Measurements from ENCODE around the gene H2AZ2.
"Not testable (repeated sequence)": the region's sequence is repeated elsewhere in the genome, so short reads cannot be mapped to it uniquely, and the experiment has no call there.

The H2AZ2 gene

DNA sequence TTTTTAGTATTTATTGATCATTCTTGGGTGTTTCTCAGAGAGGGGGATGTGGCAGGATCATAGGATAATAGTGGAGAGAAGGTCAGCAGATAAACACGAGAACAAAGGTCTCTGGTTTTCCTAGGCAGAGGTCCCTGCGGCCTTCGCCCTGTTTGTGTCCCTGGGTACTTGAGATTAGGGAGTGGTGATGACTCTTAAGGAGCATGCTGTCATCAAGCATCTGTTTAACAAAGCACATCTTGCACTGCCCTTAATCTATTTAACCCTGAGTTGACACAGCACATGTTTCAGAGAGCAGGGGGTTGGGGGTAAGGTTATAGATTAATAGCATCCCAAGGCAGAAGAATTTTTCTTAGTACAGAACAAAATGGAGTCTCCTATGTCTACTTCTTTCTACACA, 22.4 kb upstream of the H2AZ2 start:
- DNase-seq: not testable (repeated sequence)

DNA sequence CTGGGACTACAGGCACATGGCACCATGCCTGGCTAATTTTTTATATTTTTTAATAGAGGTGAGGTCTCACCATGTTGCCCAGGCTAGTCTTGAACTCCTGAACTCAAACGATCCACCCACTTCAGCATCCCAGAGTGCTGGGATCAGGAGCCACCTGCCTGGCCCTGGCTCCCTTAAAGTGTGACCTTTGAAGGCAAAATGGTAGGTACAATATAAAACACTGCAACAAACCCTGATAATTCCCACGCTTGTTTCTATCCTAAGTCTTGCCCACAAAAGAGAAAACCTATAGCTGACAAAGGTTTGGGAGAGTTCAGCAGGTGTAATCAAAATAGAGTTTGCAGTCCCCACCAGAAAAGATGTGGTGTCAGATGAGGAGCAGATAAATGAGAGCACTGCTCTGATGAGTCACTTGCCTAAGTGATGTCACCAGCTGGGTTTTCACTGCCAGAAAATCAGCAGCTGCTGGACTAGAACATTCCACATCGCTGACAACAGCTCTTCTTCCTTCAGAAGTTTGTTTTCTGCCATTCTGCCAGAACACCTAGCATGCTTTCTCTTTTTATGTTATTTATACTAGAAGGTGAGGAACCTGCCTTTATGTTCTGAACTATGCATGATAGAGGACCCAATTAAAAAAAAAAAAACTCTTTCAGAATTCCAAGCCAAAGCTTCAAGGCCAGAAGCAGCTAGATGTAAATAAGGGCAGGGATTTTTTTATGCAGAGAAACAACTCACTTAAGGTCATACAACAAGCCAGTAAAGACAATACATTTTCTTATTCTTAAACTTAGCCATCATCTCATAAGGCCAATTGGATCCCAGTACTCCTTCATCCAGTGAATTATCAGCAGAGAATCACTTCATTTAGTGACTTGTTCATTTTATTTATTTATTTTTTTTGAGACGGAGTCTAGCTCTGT, 19.4 kb upstream of the H2AZ2 start:
- peak; percentile 84 for DNase-seq

DNA sequence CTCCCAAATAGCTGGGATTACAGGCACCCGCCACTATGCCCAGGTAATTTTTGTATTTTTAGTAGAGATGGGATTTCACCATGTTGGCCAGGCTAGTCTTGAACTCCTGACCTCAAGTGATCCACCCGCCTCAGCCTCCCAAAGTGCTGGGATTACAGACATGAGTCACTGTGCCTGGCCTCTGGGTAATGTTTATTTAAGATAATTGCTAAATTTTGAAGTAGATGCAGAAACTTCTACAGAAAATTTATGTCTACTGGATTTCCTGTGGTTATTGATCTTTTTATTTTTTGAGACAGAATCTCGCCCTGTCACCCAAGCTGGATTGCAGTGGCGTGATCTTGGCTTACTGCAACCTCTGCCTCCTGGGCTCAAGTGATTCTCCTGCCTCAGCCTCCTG, 14.1 kb upstream of the H2AZ2 start:
- DNase-seq: not testable (repeated sequence)

DNA sequence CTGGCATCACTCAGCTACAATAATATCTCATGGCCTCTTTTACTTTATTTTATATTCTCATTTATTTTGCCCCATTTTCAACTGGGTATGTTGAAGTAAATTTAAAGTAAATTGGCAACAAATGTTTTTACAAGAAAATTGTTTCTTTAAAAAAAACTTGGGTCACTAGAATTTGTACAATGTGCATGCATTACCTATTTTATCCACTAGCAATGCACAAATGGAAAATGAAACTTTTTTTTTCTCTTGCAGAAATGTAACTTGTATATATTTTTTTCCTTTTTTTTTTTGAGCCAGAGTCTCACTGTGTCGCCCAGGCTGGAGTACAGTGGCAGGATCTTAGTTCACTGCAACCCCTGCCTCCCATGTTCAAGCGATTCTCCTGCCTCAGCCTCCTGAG, 10.3 kb upstream of the H2AZ2 start:
- no peak for DNase-seq

DNA sequence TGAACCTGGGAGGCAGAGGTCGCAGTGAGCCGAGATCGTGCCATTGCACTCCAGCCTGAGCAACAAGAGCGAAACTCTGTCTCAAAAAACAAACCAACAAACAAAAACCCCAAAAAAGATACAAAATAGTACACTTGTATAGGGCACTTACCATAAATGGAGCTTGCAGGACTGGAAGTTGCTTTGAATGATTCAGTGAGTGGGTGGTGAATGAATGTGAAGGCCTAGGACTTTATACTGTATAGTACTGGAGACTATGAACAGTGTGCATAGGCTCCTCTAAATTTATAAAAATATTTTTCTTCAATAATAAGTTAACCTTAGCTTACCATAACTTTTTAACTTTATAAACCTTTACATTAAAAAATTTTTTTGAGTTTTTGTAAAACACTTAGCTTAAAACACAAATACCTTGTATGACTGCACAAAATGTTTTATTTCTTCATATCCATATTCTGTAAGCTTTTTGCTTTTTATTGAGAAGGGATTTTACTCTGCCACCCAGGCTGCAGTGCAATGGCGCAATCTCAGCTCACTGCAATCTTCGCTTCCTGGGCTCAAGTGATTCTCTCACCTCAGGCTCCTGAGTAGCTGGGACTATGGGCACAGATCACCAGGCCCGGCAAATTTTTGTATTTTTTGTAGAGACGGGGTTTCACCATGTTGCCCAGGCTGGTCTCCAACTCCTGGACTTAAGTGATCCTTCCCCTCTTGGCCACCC, 6.9 kb upstream of the H2AZ2 start:
- DNase-seq: no peak

DNA sequence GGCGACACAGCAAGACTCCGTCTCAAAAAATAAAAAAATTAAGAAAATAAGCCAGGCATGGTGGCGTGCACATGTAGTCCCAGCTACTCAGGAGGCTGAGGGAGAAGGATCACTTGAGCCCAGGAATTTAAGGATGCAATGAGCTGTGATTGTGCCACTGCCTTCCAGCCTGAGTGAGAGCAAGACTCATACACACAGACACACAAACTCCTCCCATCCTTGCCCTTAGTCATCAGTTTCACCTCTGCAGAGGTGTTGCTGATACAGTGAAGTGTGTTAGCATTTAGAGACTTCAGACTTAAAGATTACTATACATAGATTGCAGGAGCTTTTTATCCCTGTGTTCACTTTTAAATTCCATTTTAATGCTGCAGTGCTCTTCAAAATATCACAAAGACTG, 5.5 kb upstream of the H2AZ2 start:
- DNase-seq: no peak

DNA sequence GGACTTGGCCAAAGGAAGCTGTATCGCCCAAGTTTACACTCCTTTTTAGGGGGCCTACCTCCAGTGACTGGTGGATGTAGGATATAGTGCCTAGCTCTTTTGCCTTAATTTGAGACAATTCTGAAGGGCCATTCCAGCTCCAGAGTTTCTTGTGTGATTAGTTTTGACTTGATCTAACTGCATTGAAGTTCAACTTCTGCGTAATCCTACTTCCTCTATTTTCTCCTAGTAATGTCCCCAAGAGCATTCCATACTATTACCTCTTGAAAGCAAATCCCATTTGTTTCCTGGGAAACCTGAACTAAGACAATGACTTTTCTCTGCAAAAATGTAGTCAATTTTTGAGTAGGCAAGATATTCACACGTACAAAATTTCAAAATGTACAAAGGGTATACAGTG, 4.7 kb upstream of the H2AZ2 start:
- DNase-seq: no peak

DNA sequence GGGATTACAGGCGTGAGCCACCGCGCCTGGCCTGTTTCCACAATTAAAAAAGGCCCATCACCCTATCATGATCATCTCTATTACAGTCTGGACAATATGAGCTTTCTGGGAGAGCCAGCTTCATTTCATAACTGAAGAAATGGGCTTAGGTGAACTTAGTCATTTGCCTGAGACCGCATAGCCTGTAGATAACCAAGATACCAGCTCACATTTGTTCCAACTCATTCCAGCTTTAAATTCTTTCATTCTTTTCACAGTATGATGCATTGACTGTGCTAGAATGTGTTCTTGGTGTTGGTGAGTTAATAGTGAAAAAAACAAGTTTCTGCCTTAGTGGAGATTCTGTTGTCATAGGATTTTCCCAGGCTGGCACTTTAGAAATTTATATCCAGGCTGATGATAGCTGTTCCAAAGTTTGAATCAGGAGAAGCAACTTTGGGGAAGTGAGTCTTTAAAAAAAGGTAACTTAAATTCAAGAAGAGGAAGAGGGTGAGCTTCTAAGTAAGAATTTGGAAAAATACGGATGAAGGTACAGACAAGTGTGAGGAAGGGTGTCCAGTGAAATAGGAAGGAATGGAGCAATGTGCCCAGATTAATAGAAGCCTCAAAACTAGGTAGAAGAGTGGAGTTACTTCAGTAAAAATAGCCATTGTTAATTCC, 2.1 kb upstream of the H2AZ2 start:
- DNase-seq: peak; percentile 28

DNA sequence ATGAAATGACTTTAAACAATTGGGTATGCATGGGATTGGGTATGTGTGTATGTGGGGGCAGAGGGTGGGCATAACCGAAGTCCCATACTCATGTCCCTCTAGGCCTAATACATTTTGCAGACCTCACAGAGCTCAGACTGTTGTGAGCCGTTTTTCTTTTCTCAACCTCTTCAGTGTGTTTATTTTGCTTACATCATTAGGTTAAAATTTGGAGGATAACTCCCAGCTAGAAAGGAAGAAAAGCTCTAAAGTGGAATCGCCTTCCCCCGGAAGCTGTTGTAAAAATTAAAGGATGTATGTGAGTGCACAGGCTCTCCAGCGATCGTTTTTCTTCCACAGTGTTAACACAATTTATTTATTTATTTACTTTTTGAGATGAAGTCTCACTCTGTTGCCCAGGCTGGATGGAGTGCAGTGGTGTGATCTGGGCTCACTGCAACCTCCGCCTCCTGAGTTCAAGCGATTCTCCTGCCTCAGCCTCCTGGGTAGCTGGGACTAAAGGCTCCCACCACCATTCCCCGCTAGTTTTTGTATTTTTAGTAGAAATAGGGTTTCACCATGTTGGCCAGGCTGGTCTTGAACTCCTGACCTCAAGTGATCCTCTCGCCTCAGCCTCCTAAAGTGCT, 1.5 kb upstream of the H2AZ2 start:
- no peak for DNase-seq

DNA sequence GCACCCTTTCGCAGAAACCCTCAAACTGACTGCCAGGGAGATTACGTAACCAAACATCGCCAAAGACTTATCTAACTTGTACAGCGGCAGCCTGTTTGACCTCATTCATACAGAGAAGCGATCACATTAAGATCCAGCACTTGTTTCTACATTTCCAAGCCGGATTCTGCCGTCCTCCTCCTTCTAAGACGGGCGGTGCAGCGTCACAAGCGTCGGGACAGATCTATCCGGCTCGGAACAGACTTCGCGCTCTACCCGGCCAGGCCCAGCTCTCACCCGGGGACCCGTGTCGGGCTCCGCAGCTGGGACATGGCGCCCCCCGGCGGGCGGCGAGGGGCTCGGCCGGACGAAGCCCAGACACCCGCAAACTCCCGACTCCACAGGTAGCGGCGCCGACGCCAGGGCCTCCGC, 373 bp downstream of the H2AZ2 start:
- DNase-seq: peak; percentile 85

DNA sequence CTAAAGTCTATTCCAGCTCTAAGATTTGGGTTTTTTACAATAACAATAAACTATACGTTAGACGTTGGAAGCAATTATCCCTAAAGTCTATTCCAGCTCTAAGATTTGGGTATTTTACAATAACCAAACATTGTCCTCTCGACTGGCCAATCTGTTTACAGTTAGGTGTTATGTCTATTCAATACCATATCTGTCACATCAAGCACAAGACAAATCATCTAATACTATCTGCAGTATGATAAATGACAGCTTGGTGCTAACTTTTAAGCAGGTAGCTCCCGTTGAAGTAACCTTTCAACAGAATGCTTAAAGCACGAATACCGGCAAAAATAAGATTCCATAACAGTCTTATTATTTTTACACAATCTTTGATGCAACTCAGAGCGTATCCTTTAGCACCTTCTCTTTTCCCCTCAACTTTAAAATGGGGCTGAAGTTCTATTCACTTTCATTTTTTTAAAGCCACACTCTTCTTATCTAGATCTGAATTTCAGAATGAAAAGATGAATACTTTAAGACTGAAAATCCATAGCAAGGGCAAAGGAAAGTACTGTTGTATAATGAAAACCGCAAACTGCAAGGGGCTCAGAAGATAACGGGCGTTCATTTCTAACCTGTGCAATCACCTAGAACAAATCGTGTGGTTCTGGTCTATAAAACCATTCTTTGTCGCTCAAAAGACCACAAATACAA, 925 bp downstream of the H2AZ2 start:
- no peak for DNase-seq

DNA sequence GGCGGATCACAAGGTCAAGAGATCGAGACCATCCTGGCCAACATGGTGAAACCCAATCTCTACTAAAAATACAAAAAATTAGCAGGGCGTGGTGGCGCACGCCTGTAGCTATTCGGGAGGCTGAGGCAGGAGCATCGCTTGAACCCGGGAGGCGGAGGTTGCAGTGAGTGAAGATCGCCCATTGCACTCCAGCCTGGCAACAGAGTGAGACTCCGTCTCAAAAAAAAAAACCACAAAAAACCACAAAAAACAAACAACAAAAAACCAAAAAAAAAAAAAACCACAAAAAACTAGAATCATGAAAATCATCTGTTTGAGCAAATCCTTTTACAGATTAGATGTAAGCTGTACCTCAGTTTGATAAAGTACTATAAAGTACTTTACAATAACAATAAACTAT, 1.5 kb downstream of the H2AZ2 start:
- not testable (repeated sequence) for DNase-seq

DNA sequence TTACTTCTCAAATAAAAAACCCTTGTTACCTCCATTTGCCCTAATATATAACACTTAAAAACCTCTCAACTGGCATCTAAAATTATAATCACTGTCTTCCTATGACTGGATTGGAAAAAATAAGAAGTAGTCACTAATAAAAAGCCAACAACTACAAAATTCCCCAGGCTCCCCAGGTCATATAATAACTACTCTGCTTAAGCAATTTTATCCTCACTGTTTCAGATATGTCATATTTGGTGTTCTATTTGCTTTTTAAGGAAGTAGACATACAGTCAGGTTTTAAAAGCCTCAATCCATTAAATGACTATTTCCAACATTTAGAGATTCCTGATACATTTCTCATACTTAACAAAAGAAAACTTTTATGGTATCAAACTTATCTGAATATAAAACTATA, 2.4 kb downstream of the H2AZ2 start:
- no peak for DNase-seq

DNA sequence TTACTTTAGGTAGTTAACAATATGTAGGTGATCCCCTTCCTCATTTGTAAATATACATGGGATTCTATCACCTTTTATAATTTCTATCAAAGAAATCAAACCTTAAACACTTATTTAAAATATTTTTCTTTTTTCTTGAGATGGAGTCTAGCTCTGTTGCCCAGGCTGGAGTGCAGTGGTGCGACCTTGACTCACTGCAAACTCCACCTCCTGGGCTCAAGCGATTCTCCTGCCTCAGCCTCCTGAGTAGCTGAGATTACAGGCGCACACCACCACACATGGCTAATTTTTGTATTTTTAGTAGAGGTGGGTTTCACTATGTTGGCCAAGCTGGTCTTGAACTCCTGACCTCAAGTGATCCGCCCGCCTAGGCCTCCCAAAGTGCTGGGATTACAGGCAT, 4.4 kb downstream of the H2AZ2 start:
- not testable (repeated sequence) for DNase-seq

DNA sequence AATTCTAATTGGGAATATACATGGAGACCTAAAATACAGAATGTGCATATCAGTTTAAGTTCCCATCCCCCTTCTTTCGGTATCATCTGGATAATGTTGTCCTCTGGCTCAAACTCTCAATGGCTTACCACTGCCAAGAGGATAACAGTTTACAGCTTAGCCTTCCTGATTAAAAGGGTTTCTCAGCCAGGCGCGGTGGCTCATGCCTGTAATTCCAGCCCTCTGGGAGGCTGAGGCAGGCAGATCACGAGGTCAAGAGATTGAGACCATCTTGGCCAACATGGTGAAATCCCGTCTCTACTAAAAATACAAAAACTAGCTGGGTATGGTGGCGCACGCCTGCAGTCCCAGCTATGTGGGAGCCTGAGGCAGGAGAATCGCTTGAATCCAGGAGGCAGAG, 5.2 kb downstream of the H2AZ2 start:
- DNase-seq: not testable (repeated sequence)

DNA sequence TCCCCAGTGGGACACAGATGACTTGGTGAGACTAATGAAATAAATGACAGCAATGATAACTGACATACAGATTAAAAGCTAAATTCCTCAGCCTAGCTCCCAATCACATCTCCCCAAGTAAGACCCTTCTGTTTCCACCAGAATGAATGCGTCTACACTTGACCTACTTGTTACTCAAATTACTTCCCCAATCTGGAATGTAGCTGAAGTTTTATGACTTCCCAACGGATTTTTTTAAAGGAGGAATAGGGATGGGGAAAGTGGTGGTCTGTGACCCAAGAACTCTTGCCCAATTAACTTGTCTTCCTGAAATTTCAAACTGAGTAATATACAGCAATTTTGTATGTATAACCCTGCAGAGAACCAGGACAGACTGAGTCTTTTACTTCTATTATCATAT, 9.1 kb downstream of the H2AZ2 start:
- no peak for DNase-seq

DNA sequence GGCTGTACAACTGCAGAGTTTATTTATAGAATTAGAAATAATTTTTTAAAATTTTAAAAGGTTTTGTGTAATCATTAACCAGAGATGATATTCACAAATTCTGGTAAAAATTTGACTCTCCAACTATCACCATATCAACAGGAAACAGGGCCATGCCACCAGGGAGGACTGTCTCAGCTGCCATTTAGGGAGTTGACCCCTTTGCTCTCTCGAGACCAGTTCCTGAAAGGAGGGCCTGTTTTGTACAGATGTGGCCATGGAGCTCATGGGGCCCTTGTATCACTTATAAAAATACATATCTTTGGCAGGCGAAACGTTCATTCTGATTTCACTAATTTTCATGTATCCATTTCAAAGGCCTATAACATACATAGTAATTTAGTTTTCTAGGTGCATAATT, 20.3 kb downstream of the H2AZ2 start:
- no peak for DNase-seq

DNA sequence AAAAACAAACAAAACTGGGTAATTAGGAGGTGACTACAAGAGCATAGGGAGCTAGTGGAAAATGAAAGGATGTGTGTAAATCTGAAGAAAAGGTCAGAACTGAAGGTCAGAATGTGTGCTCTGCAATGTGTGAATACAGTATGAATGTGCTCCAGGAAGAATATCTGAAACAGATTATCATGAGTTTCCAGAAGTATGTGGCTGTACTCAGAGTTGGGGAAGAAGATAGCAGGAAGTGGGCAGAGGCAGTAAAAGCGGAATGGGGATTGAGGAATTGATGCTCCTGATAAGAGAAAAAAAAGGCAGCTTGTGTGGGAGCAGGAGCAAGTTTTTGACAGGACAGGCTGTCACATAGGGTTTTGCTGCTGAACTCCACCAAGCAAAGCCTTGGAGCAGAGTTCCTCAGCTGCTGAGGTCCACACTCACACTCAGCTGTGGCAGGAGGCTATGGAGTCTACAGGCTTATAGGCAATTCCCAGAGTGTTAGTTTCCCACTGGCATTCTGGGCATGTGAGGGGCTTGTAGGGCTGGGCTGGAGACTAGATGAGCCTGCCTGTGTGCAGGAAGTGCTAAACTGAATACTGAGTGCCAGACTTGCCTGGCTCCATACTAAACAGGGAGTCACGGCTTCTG, 22.9 kb downstream of the H2AZ2 start:
- DNase-seq: no peak

DNA sequence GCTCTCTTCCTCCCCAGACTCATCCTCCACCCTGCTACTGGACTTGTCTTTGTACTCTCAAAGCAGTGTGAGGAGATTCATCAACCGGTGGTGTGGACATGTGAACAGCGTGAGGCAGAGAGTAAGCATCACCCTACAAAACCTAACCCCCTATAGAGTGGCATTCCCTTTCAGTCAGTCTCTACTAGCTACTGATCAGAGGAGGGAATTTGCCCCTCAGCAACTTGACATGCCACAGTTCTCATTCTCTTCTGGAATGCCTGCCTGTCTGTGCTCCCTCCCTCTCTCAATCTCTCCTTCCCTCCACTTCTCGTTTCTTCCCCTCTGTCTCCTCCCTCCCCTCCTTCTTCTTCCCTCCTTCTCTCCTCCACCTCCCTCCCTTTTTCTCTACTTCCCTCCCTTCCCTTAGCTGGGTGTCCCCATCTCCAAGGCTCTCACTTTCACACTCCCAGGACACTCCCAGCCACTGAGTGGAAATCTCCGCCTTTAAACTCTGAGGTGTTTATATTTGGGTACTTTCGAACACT, 24.6 kb downstream of the H2AZ2 start:
- DNase-seq: no peak

DNA sequence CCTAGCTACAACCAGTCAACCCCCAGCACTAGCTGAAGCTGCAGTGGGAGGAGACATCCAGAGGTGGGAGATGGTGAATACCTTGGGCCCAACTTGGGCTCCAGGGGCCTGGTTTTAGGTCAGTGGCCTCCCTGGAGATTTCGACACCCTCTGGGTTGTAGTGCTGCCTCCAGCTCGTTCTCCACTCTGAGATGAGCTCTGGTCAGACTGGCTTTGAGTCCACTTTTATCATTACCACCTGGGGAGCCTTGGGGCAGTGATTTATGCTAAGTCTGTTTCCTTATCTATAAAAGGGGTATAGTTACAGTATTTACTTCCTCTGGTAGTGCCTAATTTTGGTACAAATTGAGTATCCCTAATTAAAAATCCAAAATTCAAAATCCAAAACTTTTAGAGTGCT, 28.6 kb downstream of the H2AZ2 start:
- no peak for DNase-seq

DNA sequence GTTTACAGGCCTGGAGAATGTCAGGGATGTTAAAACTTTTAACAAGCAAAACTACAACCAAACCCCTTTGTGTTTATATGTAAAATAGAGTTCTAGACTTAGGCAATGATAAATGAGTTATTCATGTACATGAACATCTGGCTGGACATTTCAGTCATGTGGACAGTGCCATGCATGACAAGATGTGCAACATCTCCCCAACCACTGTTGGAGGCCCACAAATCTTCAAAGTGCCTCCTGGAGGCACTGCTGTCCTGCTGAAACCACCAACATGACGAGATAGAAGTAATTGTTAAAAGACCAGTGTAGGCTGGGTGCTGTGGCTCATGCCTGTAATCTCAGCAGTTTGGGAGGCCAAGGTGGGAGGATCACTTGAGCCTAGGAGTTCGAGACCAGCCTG, 33.0 kb downstream of the H2AZ2 start:
- no peak for DNase-seq

DNA sequence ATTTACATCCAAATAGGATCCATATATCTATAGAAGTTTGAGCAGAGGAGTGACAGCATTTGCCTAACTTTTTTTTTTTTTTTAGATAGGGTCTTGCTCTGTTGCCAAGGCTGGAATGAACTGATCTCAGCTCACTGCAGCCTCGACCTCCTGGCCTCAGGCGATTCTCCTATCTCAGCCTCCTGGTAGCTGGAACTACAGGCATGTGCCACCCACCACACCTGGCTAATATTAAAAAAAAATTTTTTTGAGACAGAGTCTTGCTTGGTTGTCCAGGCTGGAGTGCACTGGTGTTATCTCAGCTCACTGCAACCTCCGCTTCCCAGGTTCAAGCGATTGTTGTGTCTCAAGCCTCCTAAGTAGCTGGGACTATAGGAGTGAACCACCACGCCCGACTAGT, 36.3 kb downstream of the H2AZ2 start:
- DNase-seq: no peak
